HG02763 (cell line): Measurements from ENCODE around the gene FOXQ1.
"Not testable (repeated sequence)": the region's sequence is repeated elsewhere in the genome, so short reads cannot be mapped to it uniquely, and the experiment has no call there.

Experiments used
- ATAC-seq: cut with Tn5 transposase; IDR thresholded peaks from one replicate; pipeline ENCODE4 v1.9.1; 2021; ENCODE audit warnings: mild to moderate bottlenecking, moderate library complexity; ENCODE audit not compliant: unreplicated experiment

The FOXQ1 gene

DNA sequence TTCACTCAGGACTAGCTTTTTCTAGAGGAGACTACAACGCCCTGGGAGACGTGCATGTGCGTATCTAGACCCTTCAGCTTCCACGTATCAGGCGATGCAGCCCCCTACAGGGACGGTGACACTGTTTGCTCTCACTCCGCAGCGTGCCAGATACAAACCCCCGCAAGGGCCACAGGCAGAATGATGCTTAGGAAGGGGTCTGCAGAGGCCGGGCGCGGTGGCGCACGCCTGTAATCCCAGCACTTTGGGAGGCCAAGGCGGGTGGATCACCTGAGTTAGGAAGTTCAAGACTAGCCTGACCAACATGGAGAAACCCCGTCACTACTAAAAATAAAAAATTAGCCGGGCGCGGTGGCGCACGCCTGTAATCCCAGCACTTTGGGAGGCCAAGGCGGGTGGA lies 6.7 kb downstream of the FOXQ1 start:
- not testable (repeated sequence) for ATAC-seq

- ATAC-seq = no peak
Measured at GRCh38 chr6:1321738-1322137, 9.8 kb downstream of the FOXQ1 start.

DNA sequence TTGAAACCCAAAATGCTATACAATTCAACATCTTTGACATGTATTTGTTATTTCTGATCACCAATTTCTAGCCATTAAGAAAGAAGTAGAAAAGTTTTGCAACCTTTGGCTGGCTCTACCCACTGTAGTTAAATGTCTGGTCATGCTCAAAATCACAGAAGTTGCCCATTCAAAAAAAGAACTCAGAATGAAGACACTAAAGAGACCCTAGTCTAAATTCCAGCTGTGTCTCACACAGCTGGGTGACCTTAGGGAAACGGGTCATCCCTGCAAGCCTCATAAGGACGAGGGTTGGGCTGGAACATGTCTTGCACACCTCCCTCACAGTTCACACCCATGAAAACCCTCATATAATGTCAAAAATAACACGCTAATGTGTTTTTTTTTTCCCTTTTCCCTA lies 10.3 kb downstream of the FOXQ1 start:
- no peak for ATAC-seq

DNA sequence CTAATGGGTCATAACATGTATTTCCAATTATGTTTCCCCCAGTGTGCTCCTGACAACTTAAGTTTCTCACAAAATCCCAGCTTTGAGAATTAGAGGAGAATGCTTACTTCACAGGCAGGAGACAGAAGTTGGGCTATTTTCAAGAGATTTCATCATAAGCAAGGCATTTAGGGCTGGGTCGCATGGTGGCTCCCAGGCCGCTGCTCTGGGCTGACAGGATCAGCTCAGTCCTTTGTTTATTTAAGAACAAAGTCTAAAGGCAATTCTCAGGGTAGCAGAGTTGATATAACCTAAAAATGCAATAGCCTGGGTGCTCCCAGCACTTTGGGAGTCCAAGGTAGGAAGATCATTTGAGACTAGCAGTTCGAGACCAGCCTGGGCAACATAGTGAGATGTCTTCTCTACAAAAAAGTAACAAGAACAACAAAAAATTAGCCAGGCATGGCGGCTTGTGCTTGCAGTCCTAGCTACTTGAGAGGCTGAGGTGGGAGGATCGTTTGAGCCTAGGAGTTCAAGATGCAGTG lies 10.9 kb downstream of the FOXQ1 start:
- ATAC-seq = no peak

- ATAC-seq = no peak
Measured at GRCh38 chr6:1324936-1325335, 13.0 kb downstream of the FOXQ1 start.

- no peak for ATAC-seq
Measured at GRCh38 chr6:1325461-1326309, 13.8 kb downstream of the FOXQ1 start.

DNA sequence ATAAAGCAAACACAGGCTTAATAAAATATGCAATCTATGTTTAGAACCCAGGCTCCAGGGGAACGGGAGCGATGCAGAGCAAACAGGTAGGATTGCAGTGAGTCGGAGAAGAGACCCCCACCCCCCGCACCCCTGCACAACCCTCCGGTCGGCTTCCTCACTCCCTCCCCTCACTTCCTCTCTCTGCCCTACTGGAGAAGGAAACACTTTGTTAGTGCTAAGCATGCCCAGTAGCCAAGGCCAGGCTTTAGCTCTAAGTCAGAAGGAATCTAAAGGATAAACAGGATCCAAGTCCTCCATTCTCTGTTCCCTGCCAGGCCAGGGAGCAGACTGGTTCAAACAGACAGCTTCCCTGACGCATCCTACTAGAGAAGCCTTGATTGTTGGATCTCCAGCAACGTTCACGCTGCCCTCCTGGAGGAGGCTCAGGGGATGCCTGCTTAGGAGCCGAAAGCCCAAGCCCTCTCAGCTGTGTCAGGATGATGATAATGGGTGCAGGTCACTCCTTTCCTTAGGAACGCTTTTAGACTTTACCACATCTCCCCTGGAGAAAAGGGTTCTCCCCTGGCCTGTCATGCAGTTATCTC lies 14.7 kb downstream of the FOXQ1 start:
- ATAC-seq = no peak

- ATAC-seq = no peak
Measured at GRCh38 chr6:1327630-1328029, 15.7 kb downstream of the FOXQ1 start.

DNA sequence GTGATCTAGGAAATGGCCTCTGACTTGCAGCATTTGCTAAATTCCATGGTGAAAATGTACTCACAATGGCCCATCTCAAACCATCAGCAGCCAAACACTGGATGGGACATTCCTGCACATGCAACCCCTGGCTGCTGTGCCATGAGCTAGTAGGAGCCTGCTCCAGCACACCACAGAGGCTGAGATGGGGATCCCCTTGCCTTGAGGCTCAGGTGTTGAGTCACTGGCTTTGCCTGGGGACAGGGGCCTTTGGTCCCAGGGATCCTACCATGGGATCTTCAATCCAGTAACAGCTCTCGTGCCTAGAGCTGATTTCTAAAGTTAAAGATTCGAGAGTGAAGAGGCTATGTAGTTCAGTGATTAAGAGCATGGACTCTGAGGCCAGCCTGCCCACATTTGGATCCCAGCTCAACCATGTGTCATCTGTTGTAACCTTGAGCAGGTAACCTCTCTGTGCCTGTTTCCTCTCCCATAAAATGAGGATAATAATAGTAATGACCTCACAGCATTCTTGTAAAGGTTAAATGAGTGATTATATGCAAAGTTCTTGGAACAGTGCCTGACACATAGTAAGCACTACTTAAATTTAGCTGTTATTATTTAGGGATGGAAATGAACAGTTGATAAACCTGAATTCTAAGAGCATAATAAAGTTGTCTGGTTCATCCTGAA lies 16.4 kb downstream of the FOXQ1 start:
- ATAC-seq = no peak

- no peak for ATAC-seq
Measured at GRCh38 chr6:1329708-1330107, 17.8 kb downstream of the FOXQ1 start.

- ATAC-seq = no peak
Measured at GRCh38 chr6:1334684-1335083, 22.8 kb downstream of the FOXQ1 start.

- no peak for ATAC-seq
Measured at GRCh38 chr6:1335367-1336037, 23.6 kb downstream of the FOXQ1 start.

- ATAC-seq = no peak
Measured at GRCh38 chr6:1336246-1336843, 24.4 kb downstream of the FOXQ1 start.

GRCh38 chr6:1337791-1338190 lies 25.9 kb downstream of the FOXQ1 start:
- ATAC-seq = no peak

GRCh38 chr6:1346101-1346500 lies 34.2 kb downstream of the FOXQ1 start:
- no peak for ATAC-seq

DNA sequence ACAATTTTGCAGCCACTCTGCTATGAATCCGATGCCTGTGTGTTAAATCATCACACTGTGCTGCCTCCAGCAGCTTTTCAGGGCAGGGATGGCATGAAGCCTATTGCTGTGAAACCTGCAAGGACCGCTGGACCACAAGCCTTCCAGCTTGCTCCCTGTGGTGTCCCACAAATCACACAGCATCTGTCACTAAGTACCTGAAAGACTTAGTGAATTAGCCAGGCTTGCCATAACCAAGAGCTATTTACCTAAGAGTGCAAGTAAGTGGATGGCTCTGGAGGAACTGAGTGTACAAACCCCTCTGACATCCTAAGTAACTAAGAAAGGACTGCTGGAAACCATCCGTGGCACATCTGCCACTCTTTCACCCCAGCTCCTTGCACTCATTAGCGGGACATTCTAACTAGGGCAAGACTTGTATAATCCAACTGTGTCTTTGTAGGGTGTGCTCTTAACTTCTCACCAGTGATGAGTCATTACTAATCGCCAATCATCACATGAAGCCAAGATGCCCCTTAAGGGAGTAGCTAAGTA lies 34.7 kb downstream of the FOXQ1 start:
- no peak for ATAC-seq

- ATAC-seq = no peak
Measured at GRCh38 chr6:1347161-1347560, 35.3 kb downstream of the FOXQ1 start.

- no peak for ATAC-seq
Measured at GRCh38 chr6:1348675-1349074, 36.8 kb downstream of the FOXQ1 start.

GRCh38 chr6:1349655-1350054 lies 37.8 kb downstream of the FOXQ1 start:
- ATAC-seq = no peak

GRCh38 chr6:1351381-1352008 lies 39.6 kb downstream of the FOXQ1 start:
- no peak for ATAC-seq
